Testis (tissue), 5 donors: ENCODE measurements around the gene TSGA10IP. TPM values are rescaled to one million over a fixed set of nuclear protein-coding genes. Genes with fewer than 3 reads are reported as not detected.

Source experiments
- DNase-seq: peaks from one replicate; pipeline ENCODE4 v3.0.0-alpha.2; 2019
- H3K27ac ChIP-seq, 2 donors: fragments of 200-600 bp; sonication (generic); one replicate each; pipeline ENCODE4 v1.5.1; 2019
- H3K27me3 ChIP-seq: fragments of 200-600 bp; sonication (generic); one replicate; pipeline ENCODE4 v1.5.1; 2019
- H3K36me3 ChIP-seq: fragments of 200-600 bp; sonication (generic); one replicate; pipeline ENCODE4 v1.5.1; 2017; ENCODE audit warnings: low read depth; ENCODE audit errors: missing control alignments
- H3K4me1 ChIP-seq: fragments of 200-600 bp; sonication (generic); one replicate; pipeline ENCODE4 v1.5.1; 2019
- H3K4me3 ChIP-seq, 2 donors: fragments of 200-600 bp; sonication (generic); one replicate each; pipeline ENCODE4 v1.5.1; 2017 to 2019
- H3K9me3 ChIP-seq: fragments of 200-600 bp; sonication (generic); one replicate; pipeline ENCODE4 v1.5.1; 2017
- CTCF ChIP-seq, 3 experiments: fragments of 450-650 bp in 2 of 3; fragments of 200-600 bp in 1 of 3; sonication (generic) in 1 of 3; IDR thresholded peaks; one replicate each; pipeline ENCODE4 v1.5.1; 2016 to 2019; ENCODE audit warnings: antibody characterized with exemption in 3 of 3, mild to moderate bottlenecking in 2 of 3, moderate library complexity in 1 of 3
- POLR2A ChIP-seq: fragments of 450-650 bp; IDR thresholded peaks from one replicate; pipeline ENCODE4 v1.6.1; 2017; ENCODE audit warnings: antibody characterized with exemption, mild to moderate bottlenecking, moderate library complexity
- WGBS, 2 donors: methylation state at CpG; one replicate each; pipeline ENCODE4 v1.1.5; 2018; 5-methylcytosine and 5-hydroxymethylcytosine counted together
- intact Hi-C: fragments of 100-400 bp; cut with DNase I; formaldehyde crosslinking; loops from one replicate; pipeline ENCODE4 v1.15.1; 2023; ENCODE audit warnings: low total_unique reads
- long read RNA-seq, 2 donors: transcript quantifications; one replicate each; lab custom pipeline, GENCODE V29; 2026
- polyA plus RNA-seq: library from polyadenylated mRNA; stranded (reverse); fragments of 350-450 nt; fragmentation: Illumina TruSeq; extraction: RNeasy Lipid Tissue Mini Kit (QIAGEN cat#74804); gene quantifications from one replicate; pipeline ENCODE4 v1.2.3, GENCODE V29; 2014; ENCODE audit warnings: low read depth, low replicate concordance; ENCODE audit not compliant: insufficient read depth
- total RNA-seq, 2 donors: library from RNA; depleted of rRNA; stranded (reverse); fragments of >200 nt; gene quantifications; one replicate each; pipeline ENCODE4 v1.2.3, GENCODE V29; 2016

TSGA10IP gene
- total RNA-seq (1 to 10 TPM; 5.4 to 5.5 TPM), polyA plus RNA-seq (17.8 TPM)
- long read RNA-seq, donor 1: 0 reads
- long read RNA-seq, donor 2: 0 reads

GRCh38 chr11:65945430-65945911, at the start of gene TSGA10IP:
Gene TSGA10IP (plus strand): TSS chr11:65945480. CDS start chr11:65945676, 196 bp downstream.
- no peak within 1 kb of the TSS for H3K4me3 ChIP-seq
- 69 to 81% methylated on average over 10 to 13 of the region's 13 CpGs for WGBS, 2 donors
- no peaks in the 10 kb centered on the region for H3K27me3 ChIP-seq
- no peak for TF ChIP-seq POLR2A
- no peak for TF ChIP-seq CTCF (IDR thresholded peaks at IDR 0.05)
- H3K4me1 ChIP-seq: no peaks in the 10 kb centered on the region
- H3K27ac ChIP-seq: no peak within 1 kb of the TSS
- no peaks in the 10 kb centered on the region for H3K9me3 ChIP-seq
- H3K36me3 ChIP-seq: no peaks in the 10 kb centered on the region
- intact Hi-C loops: no loop called here
- no peak for DNase-seq

GRCh38 chr11:65895482-65895981, 49.7 kb upstream of the TSGA10IP start:
- no peak for DNase-seq
- Histone ChIP-seq H3K36me3 (no peaks in the 10 kb centered on the region), H3K27ac (no peak overlapping the region), H3K4me3 (no peak overlapping the region), H3K27me3 (no peaks in the 10 kb centered on the region), H3K4me1 (peaks cover 30% of the 10 kb centered on the region), H3K9me3 (no peaks in the 10 kb centered on the region)
- WGBS, 2 donors: 89 to 94% methylated on average over 4 to 5 of the region's 5 CpGs
- intact Hi-C loops: no loop called here
- TF ChIP-seq CTCF (IDR thresholded peaks at IDR 0.05) (no peak), POLR2A (no peak)

- Histone ChIP-seq H3K27me3 (no peaks in the 10 kb centered on the region), H3K4me1 (peaks cover 30% of the 10 kb centered on the region), H3K4me3 (no peak overlapping the region), H3K36me3 (no peaks in the 10 kb centered on the region), H3K27ac (no peak overlapping the region), H3K9me3 (no peaks in the 10 kb centered on the region)
- 92 to 96% methylated on average over 11 to 14 of the region's 14 CpGs for WGBS, 2 donors
- intact Hi-C loops: no loop called here
- DNase-seq: no peak
- TF ChIP-seq CTCF (IDR thresholded peaks at IDR 0.05) (no peak), POLR2A (no peak)
Measured at GRCh38 chr11:65896034-65896999, 49.0 kb upstream of the TSGA10IP start.

GRCh38 chr11:65897020-65897471, 48.2 kb upstream of the TSGA10IP start:
- Histone ChIP-seq H3K27me3 (no peaks in the 10 kb centered on the region), H3K4me1 (peaks cover 26% of the 10 kb centered on the region), H3K27ac (no peak overlapping the region), H3K36me3 (no peaks in the 10 kb centered on the region), H3K9me3 (no peaks in the 10 kb centered on the region), H3K4me3 (no peak overlapping the region)
- DNase-seq: no peak
- intact Hi-C loops: no loop called here
- TF ChIP-seq CTCF (IDR thresholded peaks at IDR 0.05) (no peak), POLR2A (no peak)
- WGBS, 2 donors: 95% methylated on average over 4 of the region's 4 CpGs; no CpG with 5 or more reads in 1 of the 2 donors
